GM21528 (cell line): ENCODE results near the gene HOXA13.

ENCODE experiments used
- ATAC-seq: cut with Tn5 transposase; IDR thresholded peaks from one replicate; pipeline ENCODE4 v1.9.1; 2021; ENCODE audit warnings: mild to moderate bottlenecking, moderate library complexity; ENCODE audit not compliant: unreplicated experiment, low FRiP score

The HOXA13 gene

GRCh38 chr7:27150568-27151340 lies 49.1 kb downstream of the HOXA13 start:
- no peak for ATAC-seq

- no peak for ATAC-seq
These were observed 49.9 kb downstream of the HOXA13 start for GRCh38 chr7:27149842-27150567.

DNA sequence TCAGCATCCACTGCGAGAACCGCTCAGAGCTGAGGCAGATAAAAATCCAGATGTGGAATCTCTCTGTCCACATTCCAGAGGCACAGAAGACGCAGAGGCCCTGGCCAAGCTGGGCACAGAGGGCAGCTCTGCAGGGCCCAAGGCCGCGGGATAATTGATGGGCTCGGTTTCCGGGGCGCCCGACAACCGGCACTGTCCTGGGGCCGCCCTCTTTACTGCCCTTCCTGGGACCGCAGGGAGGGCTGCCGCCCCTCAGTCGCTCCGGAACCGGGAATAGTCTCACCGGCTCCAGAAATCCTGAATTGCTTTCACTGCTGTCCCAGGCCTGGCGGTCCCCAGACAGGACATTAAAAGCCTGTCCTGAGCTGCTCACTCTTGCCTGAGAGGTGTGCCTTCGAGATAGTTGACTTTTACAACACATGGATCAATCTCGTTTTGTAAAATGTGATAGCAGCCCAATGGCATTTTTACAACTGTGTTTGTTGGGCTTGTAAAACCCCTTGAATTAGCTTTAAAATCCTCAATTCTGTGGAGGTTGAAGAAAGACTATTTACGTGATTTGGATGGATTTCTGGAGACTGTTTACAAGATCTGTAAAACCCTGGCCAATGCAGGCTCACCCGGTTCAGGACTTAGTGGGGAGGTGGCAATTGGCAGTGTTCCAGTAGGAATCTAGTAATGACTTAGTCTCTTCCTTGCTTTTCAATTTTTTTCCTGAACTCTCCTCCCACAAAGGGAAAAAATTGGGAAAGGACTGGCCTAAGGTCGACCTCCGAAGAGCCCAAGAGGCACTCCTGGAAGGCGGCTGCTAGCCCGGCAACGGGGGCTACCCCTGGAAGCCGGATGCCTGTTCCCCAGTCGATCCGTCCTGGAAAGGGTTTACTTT lies 50.9 kb downstream of the HOXA13 start:
- no peak for ATAC-seq

DNA sequence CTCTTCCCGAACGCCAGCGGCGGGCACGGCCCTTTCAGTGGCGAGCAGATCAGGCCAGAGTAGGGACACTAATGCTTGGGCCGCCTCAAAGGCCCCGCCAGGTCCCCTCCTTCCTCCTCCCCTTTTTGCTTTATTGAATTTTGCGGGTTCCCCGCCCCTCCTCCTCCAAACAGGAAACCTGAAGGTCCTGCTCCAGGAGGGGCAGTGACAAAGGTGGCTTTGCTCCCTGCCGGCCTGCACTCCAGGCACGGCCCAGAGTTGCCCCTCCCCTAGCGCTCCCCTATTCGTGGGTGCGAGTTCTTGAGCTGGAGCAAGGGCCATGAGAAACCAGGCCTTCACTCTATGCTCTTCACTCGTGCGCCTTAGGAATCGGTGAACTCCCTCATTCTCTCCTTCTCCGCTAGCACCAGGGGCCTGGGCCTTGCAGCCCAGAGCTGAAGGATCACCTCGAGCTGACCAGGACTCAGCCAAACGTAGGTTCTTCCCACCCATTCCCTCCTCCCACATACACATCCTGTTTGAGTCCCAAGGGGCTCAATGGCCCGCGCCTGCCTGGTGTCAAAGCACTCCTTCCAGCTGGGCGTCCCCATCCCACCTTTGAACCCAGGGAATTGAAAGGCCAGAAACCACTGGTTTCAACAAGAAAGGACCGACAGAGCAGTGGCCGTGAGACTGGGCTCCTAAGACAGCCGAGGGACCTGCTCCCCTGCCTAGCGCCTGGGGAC lies 51.7 kb downstream of the HOXA13 start:
- no peak for ATAC-seq

DNA sequence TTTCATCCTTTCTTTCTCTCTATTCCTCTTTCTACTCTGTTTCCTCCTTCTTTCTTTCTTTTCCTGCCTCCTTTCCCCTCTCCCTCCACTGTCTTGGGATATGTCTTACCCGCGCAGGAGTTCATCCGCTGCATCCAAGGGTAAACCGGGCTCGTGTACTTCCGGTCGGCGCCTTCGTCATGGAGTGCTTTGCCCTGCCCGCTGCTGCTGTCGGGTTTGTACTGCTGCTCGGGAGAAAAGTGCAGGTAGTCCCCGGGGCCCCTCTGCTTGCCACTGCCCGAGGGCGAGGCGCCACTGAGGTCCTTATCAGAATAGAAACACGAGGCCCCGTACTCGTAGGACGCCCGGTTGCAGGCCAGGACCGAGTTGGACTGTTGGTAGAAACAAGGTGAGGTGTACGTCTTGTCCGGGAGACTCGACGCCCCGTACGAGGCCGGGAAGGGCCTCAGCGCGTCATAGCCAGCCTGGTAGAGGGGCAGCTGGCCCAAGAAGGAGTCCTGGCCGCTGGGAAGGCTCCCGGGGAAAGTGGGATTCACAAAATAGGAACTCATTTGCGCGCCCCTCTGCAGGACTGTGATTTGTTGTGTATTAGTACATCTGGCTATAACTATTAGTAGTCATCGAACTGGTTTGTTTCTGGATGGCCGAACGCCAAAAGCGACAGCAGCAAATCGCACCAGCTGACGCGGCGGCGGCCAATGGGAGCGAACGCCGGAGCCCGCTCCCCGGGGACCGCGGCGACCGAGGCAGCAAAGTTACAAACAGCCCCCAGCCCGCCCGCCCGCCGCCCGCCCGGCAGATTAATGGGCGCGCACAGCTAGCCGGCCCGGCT lies 52.5 kb downstream of the HOXA13 start, which contains the start of gene HOXA6:
TSS of gene HOXA6 (minus strand) at position 576 of the 832 bp plus-strand sequence. CDS start at position 551, 25 bp downstream.
- ATAC-seq: no peak

GRCh38 chr7:27146491-27147198 lies 53.2 kb downstream of the HOXA13 start:
- ATAC-seq: no peak

- ATAC-seq: no peak
These were observed 53.9 kb downstream of the HOXA13 start for GRCh38 chr7:27145914-27146412.

- no peak for ATAC-seq
These were observed 54.6 kb downstream of the HOXA13 start for GRCh38 chr7:27145165-27145913.

- ATAC-seq: no peak
These were observed 55.1 kb downstream of the HOXA13 start for GRCh38 chr7:27144781-27145164.
